ENCODE results near the gene TMEM50B.
"Not testable (repeated sequence)": the region's sequence is repeated elsewhere in the genome, so short reads cannot be mapped to it uniquely, and the experiment has no call there.

TMEM50B gene

GRCh38 chr21:33432496-33432895 is 47.3 kb downstream of the TMEM50B start:
- no peak overlapping the region for H3K4me3 ChIP-seq (ENCODE audit: low read depth, low read length)

DNA sequence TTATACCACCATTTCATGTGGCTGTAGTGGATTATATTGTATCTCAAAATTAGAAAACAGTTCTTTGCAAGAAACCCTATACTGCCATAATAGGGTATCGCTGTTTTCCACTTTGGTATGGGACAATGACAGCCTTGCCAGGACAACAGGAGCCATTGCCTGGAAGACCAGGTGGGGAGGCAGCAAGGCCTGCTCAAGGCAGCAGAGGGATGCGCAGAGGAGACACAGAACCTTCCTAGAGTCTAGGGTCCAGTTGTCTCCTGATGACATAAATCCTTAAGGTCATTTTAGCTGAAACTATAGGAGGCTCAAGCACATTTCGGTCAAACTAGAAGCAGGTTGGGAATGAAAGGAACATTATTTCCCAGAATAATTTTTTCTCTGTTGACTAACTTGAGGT is 48.9 kb downstream of the TMEM50B start:
- H3K4me3 ChIP-seq (ENCODE audit: low read depth, low read length): no peak overlapping the region

- H3K4me3 ChIP-seq (ENCODE audit: low read depth, low read length): no peak overlapping the region
Observed at GRCh38 chr21:33428669-33429068, 51.1 kb downstream of the TMEM50B start.

DNA sequence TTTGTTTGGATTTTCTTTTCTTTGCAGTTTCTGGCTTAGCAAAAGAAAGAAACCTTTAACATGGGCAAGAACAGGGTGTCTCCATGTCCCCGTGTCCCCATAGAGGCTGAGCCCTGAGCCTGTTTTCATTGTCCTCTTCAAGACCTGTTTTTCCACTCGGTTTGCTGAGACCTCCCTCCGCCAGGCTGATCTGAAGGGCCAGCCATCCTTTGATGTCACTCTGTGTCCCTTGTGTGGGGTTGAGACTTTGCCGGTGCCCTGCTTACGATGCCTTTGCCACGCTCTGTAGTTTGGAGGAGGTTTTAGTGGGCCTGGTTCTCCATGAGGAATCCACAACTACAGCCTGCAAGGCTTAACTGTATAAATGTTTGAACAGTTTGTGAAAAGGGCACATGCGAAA is 52.7 kb downstream of the TMEM50B start:
- H3K4me3 ChIP-seq (ENCODE audit: low read depth, low read length): no peak overlapping the region

DNA sequence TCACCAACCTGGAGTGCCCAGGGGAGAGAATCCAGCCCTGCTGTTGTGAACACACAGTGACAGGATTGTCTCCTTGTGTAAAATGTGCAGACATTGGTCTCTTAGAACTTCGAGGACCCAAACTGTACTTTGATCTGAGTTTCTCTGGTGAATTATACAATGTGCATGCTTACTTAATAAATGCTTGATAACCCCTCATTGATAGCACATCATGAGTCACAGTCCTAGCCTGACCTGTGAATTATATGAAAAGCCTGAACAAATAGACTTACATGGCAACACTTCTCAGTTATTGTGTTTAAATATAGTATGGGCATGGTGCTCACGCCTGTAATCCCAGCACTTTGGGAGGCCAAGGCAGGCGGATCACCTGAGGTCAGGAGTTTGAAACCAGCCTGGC is 53.9 kb downstream of the TMEM50B start:
- no peak overlapping the region for H3K4me3 ChIP-seq (ENCODE audit: low read depth, low read length)

GRCh38 chr21:33424214-33424613 is 55.6 kb downstream of the TMEM50B start:
- no peak overlapping the region for H3K4me3 ChIP-seq (ENCODE audit: low read depth, low read length)

DNA sequence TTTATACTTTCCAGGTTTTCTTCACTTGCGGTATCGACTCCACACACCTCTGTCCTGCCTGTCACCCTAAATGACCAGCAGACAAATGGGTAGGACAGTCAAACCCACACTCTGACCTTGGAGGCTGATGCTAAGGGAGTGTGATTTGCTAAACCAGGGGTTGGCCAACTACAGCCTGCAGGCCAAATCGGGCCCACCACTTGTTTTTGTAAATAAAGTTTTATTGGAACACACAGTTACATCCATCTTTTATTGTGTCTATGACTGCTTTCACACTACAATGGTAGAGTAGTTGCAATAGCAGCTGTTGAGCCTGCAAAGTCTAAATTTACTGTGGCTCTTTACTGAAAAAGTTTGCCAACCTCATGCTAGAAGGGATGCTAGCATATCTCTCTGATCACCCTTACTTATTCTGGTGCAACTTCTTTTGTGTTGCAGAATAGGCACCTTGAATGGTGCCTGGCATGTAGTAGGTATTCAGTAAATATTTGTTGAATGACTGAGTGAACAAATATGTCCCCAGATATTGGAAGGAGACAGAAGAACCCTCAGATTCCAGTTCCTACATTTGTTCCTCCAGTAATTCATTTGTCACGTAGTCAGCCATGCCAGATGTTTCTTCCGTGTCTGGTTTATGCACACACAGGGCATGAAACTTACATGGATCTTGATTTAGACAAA is 57.9 kb downstream of the TMEM50B start:
- no peak overlapping the region for H3K4me3 ChIP-seq (ENCODE audit: low read depth, low read length)

DNA sequence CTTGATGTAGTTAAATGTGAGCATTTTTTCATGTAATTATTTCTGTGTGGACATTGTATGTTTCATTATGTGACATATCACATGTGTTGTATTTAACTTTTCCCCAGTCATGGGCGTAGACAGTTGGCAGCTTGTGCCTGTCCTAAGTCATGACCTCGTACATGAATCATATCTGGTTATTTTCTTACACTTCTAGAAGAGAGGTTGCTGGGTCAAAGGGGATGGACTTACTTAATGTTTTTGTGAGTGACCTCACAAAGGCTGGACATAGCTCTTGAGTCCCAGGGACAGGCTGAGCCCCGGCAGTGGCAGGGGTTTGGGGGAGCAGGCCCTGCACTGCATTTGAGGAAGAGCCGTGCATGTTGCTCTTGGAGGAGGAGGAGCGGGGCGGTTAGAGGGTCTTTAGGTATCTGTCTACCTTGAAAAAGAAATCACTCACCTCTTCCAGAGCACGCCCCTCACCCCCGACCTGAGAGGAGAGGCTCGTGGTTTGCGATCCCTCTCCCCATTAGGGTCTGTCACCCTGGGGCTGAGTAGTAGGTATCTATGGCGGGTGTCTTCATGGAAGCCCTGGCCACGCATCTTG is 60.1 kb downstream of the TMEM50B start:
- no peak overlapping the region for H3K4me3 ChIP-seq (ENCODE audit: low read depth, low read length)

GRCh38 chr21:33418691-33419090 is 61.1 kb downstream of the TMEM50B start:
- no peak overlapping the region for H3K4me3 ChIP-seq (ENCODE audit: low read depth, low read length)

DNA sequence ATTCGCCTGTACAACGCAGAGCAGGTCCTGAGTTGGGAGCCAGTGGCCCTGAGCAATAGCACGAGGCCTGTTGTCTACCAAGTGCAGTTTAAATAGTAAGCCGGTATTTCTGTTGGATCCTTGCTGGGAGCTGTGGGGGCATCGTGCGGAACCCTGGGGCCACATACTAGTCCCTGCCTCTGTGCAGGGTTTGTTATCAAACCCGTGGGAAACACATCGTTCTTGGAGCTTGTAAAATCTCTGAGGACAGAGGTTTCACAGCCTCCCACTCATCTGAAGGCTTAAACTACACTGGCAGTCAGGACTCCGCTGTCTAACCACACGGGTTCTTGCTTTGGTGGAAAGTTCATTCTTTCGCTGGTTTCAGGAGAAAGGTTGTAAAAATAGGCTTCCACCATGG is 64.8 kb downstream of the TMEM50B start:
- no peak overlapping the region for H3K4me3 ChIP-seq (ENCODE audit: low read depth, low read length)

DNA sequence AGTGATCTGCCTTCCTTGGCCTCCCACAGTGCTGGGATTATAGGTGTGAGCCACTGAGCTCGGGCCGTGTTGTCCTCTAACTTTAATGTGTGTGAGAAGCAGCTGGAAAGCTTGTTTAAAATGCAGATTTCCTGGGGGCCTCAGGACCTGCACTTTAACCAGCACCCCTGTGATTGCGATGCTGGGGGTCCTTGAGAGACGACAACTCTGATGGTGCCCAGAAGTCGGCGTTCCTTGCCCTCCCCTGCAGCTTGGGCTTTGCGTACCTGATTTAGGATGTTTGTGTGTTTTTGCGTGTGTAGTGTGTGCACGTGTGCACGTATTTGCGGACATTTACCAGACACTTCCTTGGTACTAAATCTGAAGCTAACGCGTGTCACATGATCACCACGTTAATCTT is 65.7 kb downstream of the TMEM50B start:
- H3K4me3 ChIP-seq (ENCODE audit: low read depth, low read length): no peak overlapping the region

GRCh38 chr21:33412832-33413519 is 66.8 kb downstream of the TMEM50B start:
- no peak overlapping the region for H3K4me3 ChIP-seq (ENCODE audit: low read depth, low read length)

- not testable (repeated sequence) for H3K4me3 ChIP-seq (ENCODE audit: low read depth, low read length)
Observed at GRCh38 chr21:33412439-33412831, 67.3 kb downstream of the TMEM50B start.

DNA sequence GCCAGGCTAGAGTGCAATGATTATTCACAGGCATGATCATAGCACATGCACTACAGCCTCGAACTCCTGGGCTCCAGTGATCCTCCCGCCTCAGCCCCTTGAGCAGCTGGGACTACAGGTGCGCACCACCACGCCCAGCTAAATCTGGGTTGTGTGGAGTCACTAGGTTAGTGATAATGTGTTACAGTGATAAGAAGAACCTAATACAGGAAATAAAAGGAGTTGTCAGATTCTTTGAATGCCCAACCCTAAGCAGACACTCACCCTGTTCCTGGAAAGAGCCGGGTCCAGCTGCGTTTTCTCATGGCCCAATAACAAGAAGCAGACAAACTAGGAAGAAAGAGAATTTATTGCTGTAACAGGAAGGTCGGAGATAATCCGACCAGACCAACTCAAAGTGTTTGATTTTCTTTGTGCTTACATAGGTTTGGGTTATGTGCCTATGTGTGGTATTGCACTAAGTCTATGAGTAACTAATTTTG is 67.8 kb downstream of the TMEM50B start:
- no peak overlapping the region for H3K4me3 ChIP-seq (ENCODE audit: low read depth, low read length)

DNA sequence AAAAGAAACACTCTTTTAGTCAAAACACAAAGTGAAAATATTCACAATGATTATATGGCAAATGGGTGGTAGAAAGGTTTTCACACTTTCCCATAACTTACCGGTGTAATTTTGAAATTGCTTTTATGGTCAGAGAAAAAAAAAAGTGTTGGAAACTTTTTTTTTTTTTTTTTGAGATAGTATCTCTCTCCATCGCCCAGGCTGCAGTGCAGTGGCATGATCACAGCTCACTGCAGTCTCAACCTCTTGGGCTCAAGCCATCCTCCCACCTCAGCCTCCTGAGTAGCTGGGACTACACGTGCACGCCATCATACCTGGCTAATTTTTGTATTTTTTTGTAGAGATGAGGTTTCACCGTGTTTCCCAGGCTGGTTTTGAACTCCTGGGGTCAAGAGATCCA is 73.3 kb downstream of the TMEM50B start:
- H3K4me3 ChIP-seq (ENCODE audit: low read depth, low read length): no peak overlapping the region

- H3K4me3 ChIP-seq (ENCODE audit: low read depth, low read length): peak overlapping the region; percentile 83
Observed at GRCh38 chr21:33403786-33404585, 75.8 kb downstream of the TMEM50B start.

GRCh38 chr21:33403128-33403785 is 76.5 kb downstream of the TMEM50B start, which contains the start of gene IFNGR2:
TSS of gene IFNGR2 (plus strand) at chr21:33403413. CDS start at chr21:33403544, 131 bp downstream.
- peak within 1 kb of the TSS; percentile 83 for H3K4me3 ChIP-seq (ENCODE audit: low read depth, low read length)

GRCh38 chr21:33402001-33402979 is 77.5 kb downstream of the TMEM50B start:
- H3K4me3 ChIP-seq (ENCODE audit: low read depth, low read length): peak overlapping the region; percentile 4

DNA sequence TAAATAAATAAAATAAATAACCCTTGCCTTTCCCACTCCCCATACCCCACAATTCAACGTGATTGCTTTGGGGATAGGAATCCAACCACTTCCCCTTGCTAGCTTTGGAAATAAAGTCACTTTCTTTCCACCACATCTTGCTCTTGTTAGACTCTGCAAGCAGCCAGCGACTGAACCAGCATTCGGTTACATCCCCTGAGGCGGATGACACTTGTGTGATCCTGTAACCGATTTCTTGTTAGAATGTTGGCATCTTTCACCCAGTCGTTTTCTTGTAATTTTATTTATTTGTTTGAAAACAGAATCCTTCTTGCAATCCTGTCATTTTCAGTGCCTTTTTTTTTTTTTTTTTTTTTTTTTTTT is 78.2 kb downstream of the TMEM50B start:
- H3K4me3 ChIP-seq (ENCODE audit: low read depth, low read length): no peak overlapping the region

Data from iPS-11a (cell line).